Neuronal stem cell (in vitro differentiated cells): ENCODE results near the gene PDE6B.
"Not testable (repeated sequence)": the region's sequence is repeated elsewhere in the genome, so short reads cannot be mapped to it uniquely, and the experiment has no call there.

ENCODE experiments used
- DNase-seq: peaks from one replicate; pipeline ENCODE4 v3.0.0-alpha.2; 2013; ENCODE audit warnings: low spot score
- H2AFZ ChIP-seq: one replicate; pipeline ENCODE4 v1.6.1; 2013; ENCODE audit warnings: mild to moderate bottlenecking, low read length, inconsistent platforms
- H2AK5ac ChIP-seq: 2 replicates; pipeline ENCODE4 v1.6.1; 2013; ENCODE audit warnings: low read depth, mild to moderate bottlenecking, inconsistent platforms, low read length, moderate library complexity, mixed read lengths
- H2BK120ac ChIP-seq: 2 replicates; pipeline ENCODE4 v1.6.1; 2013; ENCODE audit warnings: low read depth, mild to moderate bottlenecking, inconsistent platforms, low read length, moderate library complexity, mixed read lengths
- H2BK12ac ChIP-seq: one replicate; pipeline ENCODE4 v1.6.1; 2013; ENCODE audit warnings: low read length, inconsistent platforms
- H2BK15ac ChIP-seq: 2 replicates; pipeline ENCODE4 v1.6.1; 2013; ENCODE audit warnings: mild to moderate bottlenecking, low read length, inconsistent platforms, mixed read lengths
- H2BK5ac ChIP-seq: one replicate; pipeline ENCODE4 v1.6.1; 2013; ENCODE audit warnings: inconsistent platforms, mild to moderate bottlenecking, low read length, moderate library complexity
- H3K14ac ChIP-seq: one replicate; pipeline ENCODE4 v1.6.1; 2013; ENCODE audit warnings: low read length, inconsistent platforms
- H3K18ac ChIP-seq: 2 replicates; pipeline ENCODE4 v1.6.1; 2013; ENCODE audit warnings: low read length, inconsistent platforms
- H3K23ac ChIP-seq: 2 replicates; pipeline ENCODE4 v1.6.1; 2013; ENCODE audit warnings: low read depth, mild to moderate bottlenecking, mixed read lengths, low read length, inconsistent platforms; ENCODE audit not compliant: poor library complexity
- H3K27ac ChIP-seq: replicated peaks from 3 replicates; pipeline ENCODE4 v1.5.1; 2013; ENCODE audit warnings: low read length, inconsistent platforms
- H3K27me3 ChIP-seq, 3 experiments: 2 replicates each; pipeline ENCODE4 v1.6.1; 2013; ENCODE audit warnings: low read length in 3 of 3, mild to moderate bottlenecking in 2 of 3, inconsistent platforms in 1 of 3, low read depth in 1 of 3, mixed read lengths in 1 of 3, moderate library complexity in 1 of 3; ENCODE audit not compliant: control insufficient read depth in 3 of 3, insufficient read depth in 3 of 3
- H3K36me3 ChIP-seq, 2 donors: replicated peaks in 1 of 2; 2 replicates each; pipeline ENCODE4 v1.6.1; 2013; ENCODE audit warnings: low read length in 2 of 2; ENCODE audit not compliant: control insufficient read depth in 2 of 2, insufficient read depth in 2 of 2
- H3K4ac ChIP-seq: 2 replicates; pipeline ENCODE4 v1.6.1; 2013; ENCODE audit warnings: inconsistent platforms, mild to moderate bottlenecking, low read length, moderate library complexity
- H3K4me1 ChIP-seq, 2 donors: 1 replicate in 1 of 2; 2 replicates in 1 of 2; pipeline ENCODE4 v1.6.1; 2013; ENCODE audit warnings: low read length in 2 of 2, low read depth in 1 of 2; ENCODE audit not compliant: control insufficient read depth in 2 of 2, insufficient read depth in 1 of 2
- H3K4me2 ChIP-seq: one replicate; pipeline ENCODE4 v1.6.1; 2013; ENCODE audit warnings: mild to moderate bottlenecking, low read length, inconsistent platforms; ENCODE audit not compliant: insufficient read depth, poor library complexity, severe bottlenecking
- H3K4me3 ChIP-seq, 2 donors: 2 replicates each; pipeline ENCODE4 v1.5.1; 2013; ENCODE audit warnings: low read length in 2 of 2, mild to moderate bottlenecking in 2 of 2, inconsistent platforms in 1 of 2, moderate library complexity in 1 of 2
- H3K79me1 ChIP-seq: one replicate; pipeline ENCODE4 v1.6.1; 2013; ENCODE audit warnings: low read depth, mild to moderate bottlenecking, inconsistent platforms, low read length, moderate library complexity
- H3K9ac ChIP-seq: one replicate; pipeline ENCODE4 v1.6.1; 2013; ENCODE audit warnings: mild to moderate bottlenecking, low read depth, low read length, inconsistent platforms; ENCODE audit not compliant: poor library complexity
- H3K9me3 ChIP-seq, 2 donors: replicated peaks in 1 of 2; 2 replicates each; pipeline versions ENCODE3 to v1.6.1; 2013; ENCODE audit warnings: low read length in 2 of 2, mild to moderate bottlenecking in 2 of 2, inconsistent platforms in 1 of 2, low read depth in 1 of 2, mixed read lengths in 1 of 2, moderate library complexity in 1 of 2; ENCODE audit not compliant: control insufficient read depth in 2 of 2, insufficient read depth in 1 of 2
- H4K8ac ChIP-seq: one replicate; pipeline ENCODE4 v1.6.1; 2013; ENCODE audit warnings: low read depth, mild to moderate bottlenecking, inconsistent platforms, low read length, moderate library complexity
- H4K91ac ChIP-seq: one replicate; pipeline ENCODE4 v1.6.1; 2013; ENCODE audit warnings: low read length, low read depth, mild to moderate bottlenecking, inconsistent platforms; ENCODE audit not compliant: poor library complexity
- WGBS, 2 donors: extraction: QIAGEN DNeasy Blood & Tissue Kit; methylation state at CpG; one replicate each; pipeline ENCODE4 v1.1.7; 2013; ENCODE audit warnings: missing lambda C conversion rate in 2 of 2, mixed read lengths in 1 of 2; ENCODE audit not compliant: insufficient read length in 2 of 2, insufficient replicate concordance in 1 of 2; ENCODE audit errors: extremely low coverage in 2 of 2; 5-methylcytosine and 5-hydroxymethylcytosine counted together

The PDE6B gene

DNA sequence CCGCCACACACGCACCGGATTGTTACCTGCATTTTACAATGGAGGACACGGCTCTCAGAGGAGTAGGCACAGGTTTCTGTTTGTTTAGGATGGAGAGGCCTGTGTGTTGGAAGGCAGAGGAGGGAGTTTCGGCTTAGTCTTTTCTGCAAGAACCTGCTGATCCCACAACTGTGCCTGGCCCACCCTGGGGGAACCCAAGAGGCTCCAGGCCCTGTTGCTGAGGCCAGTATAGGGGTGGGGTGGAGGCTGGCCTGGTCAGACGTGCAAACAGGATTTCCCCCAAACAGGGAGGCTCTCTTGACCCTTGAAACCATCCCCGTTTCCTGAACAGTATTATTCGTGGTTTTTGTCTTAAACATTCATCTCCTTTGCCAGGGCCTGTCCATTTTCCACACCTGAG lies 64.3 kb downstream of the PDE6B start:
- no peak overlapping the region for H2BK120ac ChIP-seq
- H2AFZ ChIP-seq: peak overlapping the region; percentile 76
- H3K14ac ChIP-seq: no peak overlapping the region
- peaks cover 0 to 7% (median 3%) of the 10 kb centered on the region in 3 experiments for H3K27me3 ChIP-seq
- peak overlapping the region; percentile 8 for H4K8ac ChIP-seq
- peak overlapping the region; percentile 71 for H3K4me2 ChIP-seq
- H2BK12ac ChIP-seq: no peak overlapping the region
- H3K4ac ChIP-seq: no peak overlapping the region
- no peak overlapping the region for H3K27ac ChIP-seq
- no peak overlapping the region for H2BK5ac ChIP-seq
- H3K36me3 ChIP-seq: no peaks in the 10 kb centered on the region
- no peak for DNase-seq
- H2BK15ac ChIP-seq: peak overlapping the region; percentile 53
- H3K23ac ChIP-seq: no peak overlapping the region
- peaks cover 0 to 5% of the 10 kb centered on the region in 2 donors for H3K4me1 ChIP-seq
- H3K79me1 ChIP-seq: peaks cover 7% of the 10 kb centered on the region
- no CpG with 5 or more reads among the region's 8 CpGs for WGBS, 2 donors
- H2AK5ac ChIP-seq: no peak overlapping the region
- H3K4me3 ChIP-seq: no peak overlapping the region
- no peak overlapping the region for H4K91ac ChIP-seq
- H3K9ac ChIP-seq: no peak overlapping the region
- H3K9me3 ChIP-seq: no peaks in the 10 kb centered on the region
- peak overlapping the region; percentile 89 for H3K18ac ChIP-seq

DNA sequence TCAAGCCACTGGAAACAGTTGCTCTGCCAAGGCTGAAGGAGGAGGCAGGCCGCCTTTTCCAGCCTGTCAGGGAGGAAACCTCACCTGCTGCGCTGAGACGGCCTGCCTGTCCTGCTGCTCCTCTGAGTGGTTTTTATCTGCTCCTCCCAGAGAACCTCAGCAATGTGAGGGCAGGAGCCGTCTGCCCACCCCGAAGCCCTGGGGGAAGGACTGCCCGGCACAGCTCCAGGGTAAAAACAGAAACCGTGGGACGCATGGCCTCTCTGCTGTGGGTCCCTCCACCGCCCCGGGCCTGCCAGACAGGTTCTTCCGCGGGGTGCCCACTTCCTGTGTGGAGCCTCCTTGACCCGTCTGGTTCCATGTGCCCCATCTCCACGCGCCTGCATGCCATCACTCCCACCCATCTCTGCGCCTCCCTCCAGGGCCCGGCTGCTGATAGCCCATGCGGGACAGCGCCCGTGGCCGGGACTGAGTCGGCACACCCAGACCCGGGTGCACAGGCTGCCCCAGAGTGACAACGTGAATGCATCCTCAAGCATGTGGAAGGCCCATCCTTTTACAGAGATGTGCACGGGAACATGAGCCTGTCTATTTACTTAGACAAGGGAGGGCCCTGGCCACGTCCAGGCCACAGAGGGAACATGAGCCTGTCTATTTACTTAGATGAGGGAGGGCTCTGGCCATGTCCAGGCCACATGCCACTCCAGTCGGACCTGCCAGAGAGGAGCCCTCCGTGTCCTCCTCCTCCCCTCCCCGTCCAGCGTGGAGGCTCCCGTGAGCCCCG lies 67.6 kb downstream of the PDE6B start:
- Histone ChIP-seq H3K4ac (no peak overlapping the region), H3K23ac (peak overlapping the region; percentile 89), H3K79me1 (peaks cover 2% of the 10 kb centered on the region), H3K4me2 (no peak overlapping the region), H4K8ac (no peak overlapping the region), H2BK15ac (peak overlapping the region; percentile 39), H4K91ac (no peak overlapping the region), H3K18ac (peak overlapping the region; percentile 64), H2BK5ac (no peak overlapping the region), H2BK120ac (no peak overlapping the region), H3K36me3 (no peaks in the 10 kb centered on the region), H3K9ac (peak overlapping the region; percentile 79), H3K27ac (no peak overlapping the region), H3K4me1 (peaks cover 0 to 5% of the 10 kb centered on the region in 2 donors), H3K27me3 (peaks cover 0 to 7% (median 3%) of the 10 kb centered on the region in 3 experiments), H3K4me3 (no peak overlapping the region), H2AK5ac (no peak overlapping the region), H3K14ac (peak overlapping the region; percentile 71), H3K9me3 (no peaks in the 10 kb centered on the region), H2BK12ac (peak overlapping the region; percentile 6), H2AFZ (peak overlapping the region; percentile 49)
- no peak for DNase-seq
- WGBS, 2 donors: no CpG with 5 or more reads among the region's 32 CpGs

DNA sequence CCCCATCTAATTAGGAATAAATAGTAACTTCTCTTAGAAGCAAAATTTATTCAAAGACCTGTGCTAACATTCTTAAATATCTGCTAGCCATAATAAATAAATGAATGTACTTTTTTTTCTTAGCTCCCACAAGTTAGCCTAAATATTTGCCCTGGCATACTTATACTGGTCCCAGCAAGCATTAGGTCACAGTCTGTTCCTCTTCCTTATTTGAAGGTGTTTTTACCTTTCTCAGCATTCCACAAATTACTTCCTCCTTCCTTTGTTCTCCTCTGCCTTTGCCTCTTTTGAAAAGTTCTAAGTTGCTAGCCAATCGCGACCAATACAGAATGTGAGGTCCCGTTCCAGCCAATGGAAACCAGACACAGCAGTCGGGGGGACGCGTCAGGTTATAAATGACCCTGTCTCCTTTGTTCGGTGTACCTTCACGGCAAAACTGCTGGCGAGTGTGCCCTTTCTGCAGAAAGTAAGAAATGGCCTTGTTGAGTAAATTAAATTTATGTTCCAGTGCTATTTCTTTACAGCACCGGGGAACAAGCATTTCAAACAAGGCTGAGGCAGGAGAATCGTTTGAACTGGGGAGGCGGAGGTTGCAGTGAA lies 69.1 kb downstream of the PDE6B start:
- not testable (repeated sequence) for H3K9ac ChIP-seq, H3K4me3 ChIP-seq, H3K23ac ChIP-seq, DNase-seq, H3K27ac ChIP-seq, H2BK12ac ChIP-seq, H3K9me3 ChIP-seq, H3K36me3 ChIP-seq, H4K91ac ChIP-seq, H4K8ac ChIP-seq, H2AK5ac ChIP-seq, H2AFZ ChIP-seq, H3K27me3 ChIP-seq, H2BK120ac ChIP-seq, H2BK5ac ChIP-seq, H2BK15ac ChIP-seq, H3K4ac ChIP-seq, H3K4me1 ChIP-seq, H3K4me2 ChIP-seq, H3K79me1 ChIP-seq, H3K14ac ChIP-seq, H3K18ac ChIP-seq
- WGBS, 2 donors: no CpG with 5 or more reads among the region's 12 CpGs

DNA sequence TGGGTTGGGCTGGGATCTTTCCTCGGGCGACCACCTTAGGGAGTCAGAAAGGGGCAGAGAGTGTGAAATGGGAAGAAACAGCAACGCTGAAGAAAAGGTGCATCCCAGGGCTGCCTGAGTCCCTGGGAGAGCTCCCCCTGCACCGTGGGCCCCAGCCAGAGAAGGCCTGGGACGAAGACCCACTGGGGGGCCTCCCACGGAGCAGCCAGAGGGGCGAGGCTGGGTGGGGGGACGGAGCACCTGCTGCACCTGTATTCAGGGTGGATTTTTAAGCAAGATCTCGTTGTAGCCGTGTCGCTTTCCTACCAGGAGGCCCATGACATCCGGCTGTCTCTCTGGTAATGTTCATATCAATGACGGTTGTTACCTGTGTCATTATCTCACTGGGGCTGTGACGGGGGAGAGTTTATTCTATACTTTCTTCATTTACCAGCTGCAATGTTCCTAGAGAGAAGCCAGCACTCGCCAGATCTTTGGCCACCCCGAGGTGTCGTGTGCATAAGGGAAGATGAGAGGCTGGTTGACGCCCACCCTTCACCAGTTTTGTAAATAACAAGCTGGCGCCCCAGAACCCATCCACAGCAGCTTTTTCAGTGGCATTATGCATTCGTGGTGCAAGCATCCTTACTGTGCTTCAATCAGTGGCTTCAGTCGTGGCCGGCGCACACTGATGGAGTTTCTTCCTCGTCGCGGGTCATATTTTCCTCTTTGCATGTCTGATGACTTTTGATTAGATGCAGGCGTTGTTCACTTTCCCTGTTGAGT lies 74.6 kb downstream of the PDE6B start:
- H2AFZ ChIP-seq: peak overlapping the region; percentile 11
- H2BK12ac ChIP-seq: no peak overlapping the region
- no peak overlapping the region for H3K14ac ChIP-seq
- no peaks in the 10 kb centered on the region for H3K27me3 ChIP-seq
- H3K9ac ChIP-seq: no peak overlapping the region
- peak overlapping the region; percentile 75 for H2BK5ac ChIP-seq
- H3K36me3 ChIP-seq: no peaks in the 10 kb centered on the region
- no peak overlapping the region for H4K91ac ChIP-seq
- H3K4me2 ChIP-seq: no peak overlapping the region
- no peak overlapping the region for H2AK5ac ChIP-seq
- H3K23ac ChIP-seq: no peak overlapping the region
- peaks cover 0 to 2% of the 10 kb centered on the region in 2 donors for H3K9me3 ChIP-seq
- no peak overlapping the region for H4K8ac ChIP-seq
- no peak for DNase-seq
- H3K27ac ChIP-seq: no peak overlapping the region
- no CpG with 5 or more reads among the region's 27 CpGs for WGBS, 2 donors
- no peak overlapping the region for H3K4ac ChIP-seq
- no peak overlapping the region for H2BK120ac ChIP-seq
- H3K18ac ChIP-seq: no peak overlapping the region
- no peak overlapping the region for H2BK15ac ChIP-seq
- H3K4me3 ChIP-seq: no peak overlapping the region
- peaks cover 0 to 6% of the 10 kb centered on the region in 2 donors for H3K4me1 ChIP-seq
- no peaks in the 10 kb centered on the region for H3K79me1 ChIP-seq
